ENCODE results near the gene ING5.

Gene ING5

GRCh38 chr2:241720099-241720498 is 18.3 kb downstream of the ING5 start:
- no peak for DNase-seq

- no peak for DNase-seq
These were observed 18.7 kb downstream of the ING5 start for GRCh38 chr2:241720560-241720959.

GRCh38 chr2:241721852-241722251 is 20.0 kb downstream of the ING5 start:
- DNase-seq = no peak

- DNase-seq = no peak
These were observed 21.1 kb downstream of the ING5 start for GRCh38 chr2:241722896-241723454.

- no peak for DNase-seq
These were observed 22.6 kb downstream of the ING5 start for GRCh38 chr2:241724259-241724974.

GRCh38 chr2:241724975-241725870 is 23.4 kb downstream of the ING5 start:
- no peak for DNase-seq

GRCh38 chr2:241726459-241726858 is 24.6 kb downstream of the ING5 start:
- no peak for DNase-seq

GRCh38 chr2:241728000-241728399 is 26.2 kb downstream of the ING5 start:
- no peak for DNase-seq

- no peak for DNase-seq
These were observed 26.8 kb downstream of the ING5 start for GRCh38 chr2:241728627-241729026.

- no peak for DNase-seq
These were observed 28.0 kb downstream of the ING5 start for GRCh38 chr2:241729868-241730267.

- no peak for DNase-seq
These were observed 28.9 kb downstream of the ING5 start for GRCh38 chr2:241730671-241731293.

GRCh38 chr2:241732513-241733186 is 30.8 kb downstream of the ING5 start:
- DNase-seq = peak; percentile 51 to 53

GRCh38 chr2:241733391-241734207 is 31.8 kb downstream of the ING5 start:
- peak in 1 of 2 experiments; percentile 12 for DNase-seq

- DNase-seq = no peak
These were observed 32.3 kb downstream of the ING5 start for GRCh38 chr2:241734208-241734466.

- peak; percentile 87 to 97 for DNase-seq
These were observed 32.8 kb downstream of the ING5 start, which contains the start of gene D2HGDH for GRCh38 chr2:241734467-241735208. D2HGDH (plus strand) TSS chr2:241734630; CDS start chr2:241735225, 595 bp downstream.

GRCh38 chr2:241736111-241736510 is 34.3 kb downstream of the ING5 start:
- DNase-seq = no peak

- no peak for DNase-seq
These were observed 36.3 kb downstream of the ING5 start for GRCh38 chr2:241738040-241738686.

- no peak for DNase-seq
These were observed 37.3 kb downstream of the ING5 start for GRCh38 chr2:241739177-241739576.

- DNase-seq = peak; percentile 57 to 67
These were observed 37.8 kb downstream of the ING5 start for GRCh38 chr2:241739651-241740050.

GRCh38 chr2:241741016-241741415 is 39.2 kb downstream of the ING5 start:
- DNase-seq = peak in 1 of 2 experiments; percentile 15
